Sigmoid colon (tissue), 4 donors: ENCODE results near the gene SMAD3.

Experiments used
- EP300 ChIP-seq, 4 donors: sonication (generic); formaldehyde crosslinking; IDR thresholded peaks; one replicate each; pipeline ENCODE4 v1.6.1; 2017; ENCODE audit warnings: antibody characterized with exemption in 4 of 4
- POLR2A ChIP-seq, 2 donors: fragments of 450-650 bp; IDR thresholded peaks; one replicate each; pipeline ENCODE4 v1.6.1; 2016; ENCODE audit warnings: antibody characterized with exemption in 2 of 2, mild to moderate bottlenecking in 2 of 2, moderate library complexity in 2 of 2
- POLR2AphosphoS5 ChIP-seq, 4 donors: sonication (generic); formaldehyde crosslinking; IDR thresholded peaks; one replicate each; pipeline ENCODE4 v1.6.1; 2017; ENCODE audit warnings: antibody characterized with exemption in 4 of 4

- TF ChIP-seq POLR2AphosphoS5 (IDR thresholded peaks at IDR 0.05) (no peak), POLR2A (IDR thresholded peaks at IDR 0.05) (no peak), EP300 (IDR thresholded peaks at IDR 0.05) (no peak)
These were observed 66.9 kb downstream of the SMAD3 start for GRCh38 chr15:67132276-67132675.
